Cardiac muscle cell (in vitro differentiated cells and primary cell): ENCODE results near the gene MCC. TPM values are rescaled to one million over a fixed set of nuclear protein-coding genes. Genes with fewer than 3 reads are reported as not detected.

ENCODE experiments used
- DNase-seq, 2 donors: peaks; one replicate each; pipeline versions ENCODE4 v3.0.0 to v3.0.0-alpha.2; 2010 to 2017; ENCODE audit warnings: low read depth in 1 of 2, low spot score in 1 of 2
- H3K27ac ChIP-seq: fragments of 200-600 bp; sonication (generic); 2 replicates; pipeline ENCODE4 v1.5.1; 2016
- H3K27me3 ChIP-seq: fragments of 200-600 bp; sonication (generic); 2 replicates; pipeline ENCODE4 v1.6.0; 2016; ENCODE audit warnings: control low read depth
- H3K36me3 ChIP-seq: fragments of 200-600 bp; sonication (generic); 2 replicates; pipeline ENCODE4 v1.5.1; 2016; ENCODE audit warnings: control low read depth
- H3K4me1 ChIP-seq: fragments of 200-600 bp; sonication (generic); 2 replicates; pipeline ENCODE4 v1.8.1; 2017; ENCODE audit warnings: low read depth, mild to moderate bottlenecking, mixed run types
- H3K4me3 ChIP-seq: fragments of 200-600 bp; sonication (generic); 2 replicates; pipeline ENCODE4 v1.5.1; 2016; ENCODE audit warnings: mild to moderate bottlenecking
- H3K9me3 ChIP-seq: fragments of 200-600 bp; sonication (generic); 2 replicates; pipeline ENCODE4 v1.5.1; 2017; ENCODE audit warnings: low read depth, mild to moderate bottlenecking, control low read depth
- CTCF ChIP-seq: IDR thresholded peaks from 2 replicates; pipeline ENCODE4 v1.5.1; 2012; ENCODE audit warnings: low read depth, mild to moderate bottlenecking, low read length
- polyA plus RNA-seq: library from polyadenylated mRNA; unstranded; fragments of >200 nt; fragmentation: Nextera tagmentation; extraction: Ambion mirVana; gene quantifications from 2 replicates; pipeline ENCODE4 v1.2.1, GENCODE V29; 2016
- total RNA-seq: library from RNA; depleted of rRNA; stranded (reverse); fragments of >200 nt; gene quantifications from 2 replicates; pipeline ENCODE4 v1.2.3, GENCODE V29; 2016

Gene MCC
- total and polyA plus RNA-seq, 2 experiments from 2014 or later, result 37.8 to 137 TPM

GRCh38 chr5:113119246-113119924, 368.9 kb downstream of the MCC start:
- no peaks in the 10 kb centered on the region for H3K9me3 ChIP-seq
- no peak overlapping the region for H3K4me3 ChIP-seq
- TF ChIP-seq CTCF, result no peak
- peaks cover 58% of the 10 kb centered on the region for H3K4me1 ChIP-seq
- H3K27ac ChIP-seq, result peak overlapping the region; percentile 81
- no peaks in the 10 kb centered on the region for H3K27me3 ChIP-seq
- peak; percentile 23 to 44 for DNase-seq
- H3K36me3 ChIP-seq, result no peaks in the 10 kb centered on the region

GRCh38 chr5:113118765-113119164, 369.5 kb downstream of the MCC start:
- TF ChIP-seq CTCF, result no peak
- Histone ChIP-seq H3K4me3 (no peak overlapping the region), H3K27ac (peak overlapping the region; percentile 81), H3K36me3 (no peaks in the 10 kb centered on the region), H3K27me3 (no peaks in the 10 kb centered on the region), H3K4me1 (peaks cover 52% of the 10 kb centered on the region), H3K9me3 (no peaks in the 10 kb centered on the region)
- peak in 1 of 2 donors; percentile 28 for DNase-seq

GRCh38 chr5:113118298-113118697, 370.0 kb downstream of the MCC start:
- H3K36me3 ChIP-seq, result no peaks in the 10 kb centered on the region
- TF ChIP-seq CTCF, result no peak
- peak overlapping the region; percentile 81 for H3K27ac ChIP-seq
- no peak for DNase-seq
- no peaks in the 10 kb centered on the region for H3K27me3 ChIP-seq
- peaks cover 49% of the 10 kb centered on the region for H3K4me1 ChIP-seq
- H3K4me3 ChIP-seq, result no peak overlapping the region
- H3K9me3 ChIP-seq, result no peaks in the 10 kb centered on the region

- no peak for DNase-seq
- no peak overlapping the region for H3K4me3 ChIP-seq
- peaks cover 43% of the 10 kb centered on the region for H3K4me1 ChIP-seq
- peak overlapping the region; percentile 81 for H3K27ac ChIP-seq
- H3K9me3 ChIP-seq, result no peaks in the 10 kb centered on the region
- no peaks in the 10 kb centered on the region for H3K27me3 ChIP-seq
- no peaks in the 10 kb centered on the region for H3K36me3 ChIP-seq
- TF ChIP-seq CTCF, result no peak
Measured at GRCh38 chr5:113117543-113118115, 370.6 kb downstream of the MCC start.

- Histone ChIP-seq H3K36me3 (no peaks in the 10 kb centered on the region), H3K27me3 (no peaks in the 10 kb centered on the region), H3K4me1 (peaks cover 40% of the 10 kb centered on the region), H3K27ac (no peak overlapping the region), H3K4me3 (no peak overlapping the region), H3K9me3 (no peaks in the 10 kb centered on the region)
- no peak for DNase-seq
- no peak for TF ChIP-seq CTCF
Measured at GRCh38 chr5:113115956-113116355, 372.3 kb downstream of the MCC start.
